Astrocyte (in vitro differentiated cells and primary cell): ENCODE results near the gene RCN2.

Experiments used
- CTCF ChIP-seq: IDR thresholded peaks from 2 replicates; pipeline ENCODE4 v1.5.1; 2011; ENCODE audit warnings: low read depth, mild to moderate bottlenecking, inconsistent platforms, low read length, moderate library complexity; ENCODE audit not compliant: insufficient read depth
- EZH2 ChIP-seq: IDR thresholded peaks from 2 replicates; pipeline ENCODE4 v1.6.1; 2012; ENCODE audit warnings: mild to moderate bottlenecking, low read length, inconsistent platforms; ENCODE audit not compliant: insufficient read depth

DNA sequence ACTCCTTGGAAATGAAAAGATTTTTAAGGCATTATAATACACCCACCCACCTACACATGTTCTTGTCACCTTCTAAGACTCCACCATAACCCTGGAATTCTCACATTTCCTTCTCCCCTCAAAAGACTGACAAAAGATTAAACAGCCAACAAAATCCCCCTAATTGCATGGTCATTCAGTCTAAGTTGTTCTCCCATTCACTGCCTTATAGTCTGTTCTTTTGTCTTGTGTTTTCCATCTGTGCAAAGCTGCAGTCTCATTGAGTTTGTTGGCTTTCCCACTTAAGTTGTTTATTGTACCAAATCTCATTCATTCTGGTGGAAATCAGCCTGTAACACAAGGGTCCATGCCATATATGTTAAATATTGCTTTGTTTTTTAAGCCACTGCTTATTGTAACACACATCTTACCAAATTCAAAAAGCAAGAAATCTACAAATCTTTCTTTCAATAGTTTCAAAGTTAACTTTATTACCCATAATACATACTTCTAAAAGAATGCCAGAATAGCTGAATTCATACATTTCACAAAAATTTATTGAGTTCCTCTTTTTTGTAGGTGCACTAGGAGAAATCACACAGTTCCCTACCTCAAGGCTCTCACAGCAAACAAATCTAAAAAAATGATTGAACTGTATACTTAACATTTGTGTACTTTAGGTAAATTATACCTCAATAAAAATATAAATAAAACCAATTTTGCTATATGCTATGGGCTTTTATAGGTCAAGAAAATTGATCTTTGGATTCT lies 2.4 kb upstream of the RCN2 start:
- TF ChIP-seq CTCF (no peak), EZH2 (no peak)
